GM23338 (cell line): Measurements from ENCODE around the gene GPR158. TPM values are rescaled to one million over a fixed set of nuclear protein-coding genes. Genes with fewer than 3 reads are reported as not detected.

Experiments used
- ATAC-seq: fragments of 200-7000 bp; cut with Tn5 transposase; 3 replicates; pipeline ENCODE4 v1.9.1; 2020
- DNase-seq: peaks from one replicate; pipeline ENCODE4 v3.0.0-alpha.2; 2015; ENCODE audit warnings: low spot score
- H2AFZ ChIP-seq: fragments of 200-600 bp; sonication (generic); 2 replicates; pipeline ENCODE4 v1.8.0; 2016; ENCODE audit warnings: antibody characterized with exemption, mild to moderate bottlenecking, moderate library complexity
- H3F3A ChIP-seq: fragments of 200-600 bp; sonication (generic); replicated peaks from 2 replicates; pipeline ENCODE4 v1.8.0; 2017; ENCODE audit warnings: antibody characterized with exemption, mixed run types, low read depth
- H3K27ac ChIP-seq: fragments of 200-600 bp; sonication (generic); 2 replicates; pipeline ENCODE4 v1.6.1; 2016; ENCODE audit warnings: low read depth
- H3K27me3 ChIP-seq: fragments of 200-600 bp; sonication (generic); 2 replicates; pipeline ENCODE4 v1.8.0; 2016; ENCODE audit warnings: mild to moderate bottlenecking, mixed run types, moderate library complexity; ENCODE audit not compliant: insufficient read depth
- H3K36me3 ChIP-seq: fragments of 200-600 bp; sonication (generic); 2 replicates; pipeline ENCODE4 v1.8.0; 2016; ENCODE audit warnings: mild to moderate bottlenecking; ENCODE audit not compliant: insufficient read depth
- H3K4me1 ChIP-seq: fragments of 200-600 bp; sonication (generic); 2 replicates; pipeline ENCODE4 v1.8.0; 2016; ENCODE audit warnings: mild to moderate bottlenecking, moderate library complexity; ENCODE audit not compliant: insufficient read depth
- H3K4me2 ChIP-seq: fragments of 200-600 bp; sonication (generic); 2 replicates; pipeline ENCODE4 v1.7.1; 2017; ENCODE audit warnings: mixed run types
- H3K4me3 ChIP-seq: fragments of 200-600 bp; sonication (generic); 2 replicates; pipeline ENCODE4 v1.6.1; 2016; ENCODE audit warnings: mixed run types
- H3K79me2 ChIP-seq: fragments of 200-600 bp; sonication (generic); replicated peaks from 2 replicates; pipeline ENCODE4 v1.8.0; 2017; ENCODE audit warnings: mild to moderate bottlenecking; ENCODE audit not compliant: insufficient read depth
- H3K9me2 ChIP-seq: fragments of 200-600 bp; sonication (generic); 2 replicates; pipeline ENCODE4 v1.8.0; 2017; ENCODE audit not compliant: insufficient read depth
- H4K20me1 ChIP-seq: fragments of 200-600 bp; sonication (generic); replicated peaks from 2 replicates; pipeline ENCODE4 v1.8.0; 2017; ENCODE audit warnings: mild to moderate bottlenecking; ENCODE audit not compliant: insufficient read depth
- H3K27ac Mint-ChIP-seq: 2 replicates; pipeline ENCODE4 v1.8.0; 2020; ENCODE audit warnings: inconsistent platforms, mild to moderate bottlenecking, moderate library complexity, mixed read lengths
- H3K27me3 Mint-ChIP-seq: 3 replicates; pipeline ENCODE4 v1.8.0; 2022; ENCODE audit warnings: low read depth, mild to moderate bottlenecking, moderate library complexity, mixed read lengths, inconsistent platforms; ENCODE audit not compliant: insufficient read depth, poor library complexity
- H3K36me3 Mint-ChIP-seq: 3 replicates; pipeline ENCODE4 v1.8.0; 2021; ENCODE audit warnings: low read depth, mild to moderate bottlenecking, inconsistent platforms, moderate library complexity, mixed read lengths
- H3K4me1 Mint-ChIP-seq: 3 replicates; pipeline ENCODE4 v1.8.0; 2020; ENCODE audit warnings: mild to moderate bottlenecking, inconsistent platforms, mixed read lengths
- H3K4me3 Mint-ChIP-seq: 3 replicates; pipeline ENCODE4 v1.8.0; 2021; ENCODE audit warnings: moderate library complexity, mild to moderate bottlenecking, inconsistent platforms, mixed read lengths
- H3K9me3 Mint-ChIP-seq: 3 replicates; pipeline ENCODE4 v1.8.0; 2020; ENCODE audit warnings: moderate library complexity, mild to moderate bottlenecking, inconsistent platforms, mixed read lengths
- ETS1 ChIP-seq: IDR thresholded peaks from 2 replicates; pipeline ENCODE4 v1.6.1; 2016; ENCODE audit warnings: antibody characterized with exemption
- EZH2 ChIP-seq: fragments of 200-600 bp; sonication (generic); IDR thresholded peaks from one replicate; pipeline ENCODE4 v1.8.0; 2017; ENCODE audit warnings: antibody characterized with exemption, mild to moderate bottlenecking, low read depth; ENCODE audit not compliant: unreplicated experiment
- EZH2phosphoT487 ChIP-seq: fragments of 200-600 bp; sonication (generic); IDR thresholded peaks from one replicate; pipeline ENCODE4 v1.8.1; 2018; ENCODE audit warnings: antibody characterized with exemption; ENCODE audit not compliant: unreplicated experiment
- JUNB ChIP-seq: IDR thresholded peaks from one replicate; pipeline ENCODE4 v1.6.1; 2016; ENCODE audit warnings: antibody characterized with exemption; ENCODE audit not compliant: unreplicated experiment
- NANOG ChIP-seq: IDR thresholded peaks from 2 replicates; pipeline ENCODE4 v1.6.1; 2016; ENCODE audit warnings: antibody characterized with exemption, borderline replicate concordance
- POLR2AphosphoS5 ChIP-seq: IDR thresholded peaks from 2 replicates; pipeline ENCODE4 v1.6.1; 2016; ENCODE audit warnings: antibody characterized with exemption, low read depth
- REST ChIP-seq: IDR thresholded peaks from one replicate; pipeline ENCODE4 v1.6.1; 2018; ENCODE audit warnings: antibody characterized with exemption; ENCODE audit not compliant: unreplicated experiment
- STAT1 ChIP-seq: IDR thresholded peaks from one replicate; pipeline ENCODE4 v1.6.1; 2016; ENCODE audit warnings: antibody characterized with exemption; ENCODE audit not compliant: unreplicated experiment
- ZNF331 ChIP-seq: fragments of 250-450 bp; sonication (Bioruptor Pico); IDR thresholded peaks from 2 replicates; pipeline ENCODE4 v1.5.0; 2020; ENCODE audit warnings: low read depth, mild to moderate bottlenecking, moderate library complexity
- ZNF462 ChIP-seq: fragments of 250-450 bp; sonication (Bioruptor Pico); IDR thresholded peaks from 2 replicates; pipeline ENCODE4 v1.5.0; 2020; ENCODE audit warnings: mild to moderate bottlenecking, moderate library complexity
- polyA plus RNA-seq: library from polyadenylated mRNA; unstranded; fragments of >200 nt; fragmentation: Nextera tagmentation; extraction: Ambion mirVana; gene quantifications from 2 replicates; pipeline ENCODE4 v1.2.1, GENCODE V29; 2016
- total RNA-seq: library from RNA; depleted of rRNA; stranded (reverse); fragments of >200 nt; shearing (Covaris generic); gene quantifications from 2 replicates; pipeline ENCODE4 v1.2.3, GENCODE V29; 2014

Gene GPR158
- total and polyA plus RNA-seq, 2 experiments from 2014 or later, result 0.13 to 1.5 TPM

GRCh38 chr10:25177093-25177753 lies 2.4 kb downstream of the GPR158 start (continued):
- TF ChIP-seq REST (no peak), ZNF331 (CRISPR knock-in tag) (no peak), POLR2AphosphoS5 (no peak)

- Mint-ChIP-seq H3K36me3 (no peaks in the 10 kb centered on the region), H3K27me3 (peaks cover 22% of the 10 kb centered on the region), H3K9me3 (no peaks in the 10 kb centered on the region; the same call in 2 of the 3 replicates), H3K4me3 (no peak overlapping the region), H3K4me1 (peaks cover 11% of the 10 kb centered on the region), H3K27ac (no peak overlapping the region)
- H3K27me3 ChIP-seq, result peaks cover 50% of the 10 kb centered on the region
- H3K79me2 ChIP-seq, result no peaks in the 10 kb centered on the region
- H3K9me2 ChIP-seq, result no peaks in the 10 kb centered on the region
- H2AFZ ChIP-seq, result no peak overlapping the region
- peaks cover 6% of the 10 kb centered on the region for H3K4me1 ChIP-seq
- H3K36me3 ChIP-seq, result no peaks in the 10 kb centered on the region
- H3F3A ChIP-seq, result no peaks in the 10 kb centered on the region
- H3K4me3 ChIP-seq, result no peak overlapping the region
- no peak overlapping the region for H3K4me2 ChIP-seq
- DNase-seq (no peak), ATAC-seq (no peak)
- no peak overlapping the region for H3K27ac ChIP-seq
- TF ChIP-seq ETS1, result no peak
- no peak for TF ChIP-seq ZNF331 (CRISPR knock-in tag)
- TF ChIP-seq POLR2AphosphoS5, result no peak
- no peak for TF ChIP-seq STAT1
- TF ChIP-seq ZNF462 (CRISPR knock-in tag), result no peak
- TF ChIP-seq JUNB, result no peak
- no peak for TF ChIP-seq REST
- no peak for TF ChIP-seq EZH2
- TF ChIP-seq NANOG, result no peak
- no peak for TF ChIP-seq EZH2phosphoT487
- 0 out of 2 replicates have a peak, but pooled peaks cover 7% of the 10 kb centered on the region for H4K20me1 ChIP-seq
Measured at GRCh38 chr10:25177754-25178135, 2.9 kb downstream of the GPR158 start.
